Neuron (in vitro differentiated cells): Measurements from ENCODE around the gene MIPEP.

Source experiments
- H2AFZ ChIP-seq: one replicate; pipeline ENCODE4 v1.6.1; 2013; ENCODE audit warnings: low read depth, mild to moderate bottlenecking, inconsistent platforms, low read length, moderate library complexity
- H3K27me3 ChIP-seq: one replicate; pipeline ENCODE4 v1.6.1; 2013; ENCODE audit warnings: low read length; ENCODE audit not compliant: insufficient read depth
- H3K36me3 ChIP-seq: one replicate; pipeline ENCODE4 v1.6.1; 2013; ENCODE audit warnings: low read length; ENCODE audit not compliant: insufficient read depth
- H3K4me1 ChIP-seq: one replicate; pipeline ENCODE4 v1.6.1; 2013; ENCODE audit warnings: low read length; ENCODE audit not compliant: insufficient read depth
- H3K4me3 ChIP-seq: 2 replicates; pipeline ENCODE4 v1.5.1; 2013; ENCODE audit warnings: mild to moderate bottlenecking, low read length, moderate library complexity
- H3K9me3 ChIP-seq: one replicate; pipeline ENCODE4 v1.6.1; 2013; ENCODE audit warnings: low read length

Gene MIPEP

GRCh38 chr13:23692816-23693215, 196.4 kb downstream of the MIPEP start:
- H3K4me1 ChIP-seq, result no peaks in the 10 kb centered on the region
- H2AFZ ChIP-seq, result no peak overlapping the region
- H3K27me3 ChIP-seq, result no peaks in the 10 kb centered on the region
- H3K36me3 ChIP-seq, result no peaks in the 10 kb centered on the region
- no peaks in the 10 kb centered on the region for H3K9me3 ChIP-seq
- no peak overlapping the region for H3K4me3 ChIP-seq

- Histone ChIP-seq H3K4me3 (no peak overlapping the region), H3K9me3 (no peaks in the 10 kb centered on the region), H3K36me3 (no peaks in the 10 kb centered on the region)
Measured at GRCh38 chr13:23690668-23691067, 198.5 kb downstream of the MIPEP start.

GRCh38 chr13:23688336-23688735, 200.9 kb downstream of the MIPEP start:
- Histone ChIP-seq H3K9me3 (no peaks in the 10 kb centered on the region), H3K4me1 (no peaks in the 10 kb centered on the region), H2AFZ (no peak overlapping the region), H3K36me3 (no peaks in the 10 kb centered on the region), H3K27me3 (no peaks in the 10 kb centered on the region), H3K4me3 (no peak overlapping the region)

More at GRCh38 chr13:23690668-23691067, 198.5 kb downstream of the MIPEP start:
- Histone ChIP-seq H2AFZ (no peak overlapping the region), H3K27me3 (no peaks in the 10 kb centered on the region), H3K4me1 (no peaks in the 10 kb centered on the region)

- H2AFZ ChIP-seq, result no peak overlapping the region
- H3K4me3 ChIP-seq, result no peak overlapping the region
- H3K4me1 ChIP-seq, result no peaks in the 10 kb centered on the region
- H3K27me3 ChIP-seq, result no peaks in the 10 kb centered on the region
- no peaks in the 10 kb centered on the region for H3K36me3 ChIP-seq
- H3K9me3 ChIP-seq, result no peaks in the 10 kb centered on the region
Measured at GRCh38 chr13:23687614-23688013, 201.6 kb downstream of the MIPEP start.

- Histone ChIP-seq H2AFZ (no peak overlapping the region), H3K4me1 (no peaks in the 10 kb centered on the region), H3K4me3 (no peak overlapping the region), H3K9me3 (no peaks in the 10 kb centered on the region), H3K27me3 (no peaks in the 10 kb centered on the region), H3K36me3 (no peaks in the 10 kb centered on the region)
Measured at GRCh38 chr13:23686948-23687347, 202.3 kb downstream of the MIPEP start.

- Histone ChIP-seq H3K4me1 (no peaks in the 10 kb centered on the region), H3K9me3 (no peaks in the 10 kb centered on the region), H3K4me3 (no peak overlapping the region), H3K27me3 (no peaks in the 10 kb centered on the region), H2AFZ (no peak overlapping the region), H3K36me3 (no peaks in the 10 kb centered on the region)
Measured at GRCh38 chr13:23685416-23685815, 203.8 kb downstream of the MIPEP start.

GRCh38 chr13:23684647-23685046, 204.6 kb downstream of the MIPEP start:
- no peaks in the 10 kb centered on the region for H3K4me1 ChIP-seq
- H2AFZ ChIP-seq, result no peak overlapping the region
- no peaks in the 10 kb centered on the region for H3K27me3 ChIP-seq
- H3K4me3 ChIP-seq, result no peak overlapping the region
- H3K36me3 ChIP-seq, result no peaks in the 10 kb centered on the region
- H3K9me3 ChIP-seq, result no peaks in the 10 kb centered on the region

- Histone ChIP-seq H3K36me3 (no peaks in the 10 kb centered on the region), H2AFZ (no peak overlapping the region), H3K4me3 (no peak overlapping the region), H3K4me1 (no peaks in the 10 kb centered on the region), H3K9me3 (peaks cover 1% of the 10 kb centered on the region), H3K27me3 (no peaks in the 10 kb centered on the region)
Measured at GRCh38 chr13:23683084-23683483, 206.1 kb downstream of the MIPEP start.

GRCh38 chr13:23680845-23681669, 208.1 kb downstream of the MIPEP start:
- H3K27me3 ChIP-seq, result no peaks in the 10 kb centered on the region
- no peaks in the 10 kb centered on the region for H3K36me3 ChIP-seq
- peak overlapping the region; percentile 57 for H2AFZ ChIP-seq
- H3K4me3 ChIP-seq, result no peak overlapping the region
- no peaks in the 10 kb centered on the region for H3K4me1 ChIP-seq
- peaks cover 2% of the 10 kb centered on the region for H3K9me3 ChIP-seq
